MCF 10A (cell line): ENCODE data around the gene ALKBH6. TPM values are rescaled to one million over a fixed set of nuclear protein-coding genes. Genes with fewer than 3 reads are reported as not detected.

Source experiments
- BruUV-seq: library from RNA; stranded (reverse); fragments of 400-500 nt; replicated peaks from 2 replicates; lab custom pipeline; 2021; lab: Mats Ljungman, UMichigan
- CTCF ChIA-PET: fragments of 300-600 bp; sonication (Branson Sonifier 250); formaldehyde crosslinking; extraction: SDS; loops from one replicate; lab custom pipeline; 2021; ENCODE audit warnings: antibody characterized with exemption, inconsistent platforms; lab: Yijun Ruan, JAX
- POLR2A ChIA-PET: fragments of 300-600, 350-650 bp; sonication (Branson Sonifier 250); formaldehyde crosslinking; extraction: SDS; loops from one replicate; lab custom pipeline; 2020; ENCODE audit warnings: antibody characterized with exemption, inconsistent platforms; lab: Yijun Ruan, JAX
- DNase-seq: peaks from one replicate; pipeline ENCODE4 v3.0.0-alpha.2; 2018; ENCODE audit not compliant: unreplicated experiment
- H3K27ac Mint-ChIP-seq: one replicate; pipeline ENCODE4 v1.8.0; 2022; ENCODE audit warnings: mild to moderate bottlenecking, low read depth, mixed read lengths; ENCODE audit not compliant: unreplicated experiment
- H3K27me3 Mint-ChIP-seq: one replicate; pipeline ENCODE4 v1.8.0; 2022; ENCODE audit warnings: mixed read lengths; ENCODE audit not compliant: insufficient read depth, unreplicated experiment
- H3K36me3 Mint-ChIP-seq: one replicate; pipeline ENCODE4 v1.8.0; 2022; ENCODE audit warnings: mild to moderate bottlenecking, moderate library complexity, mixed read lengths; ENCODE audit not compliant: insufficient read depth, unreplicated experiment
- H3K4me1 Mint-ChIP-seq: one replicate; pipeline ENCODE4 v1.8.0; 2022; ENCODE audit warnings: mixed read lengths; ENCODE audit not compliant: insufficient read depth, unreplicated experiment
- H3K4me3 Mint-ChIP-seq: one replicate; pipeline ENCODE4 v1.8.0; 2022; ENCODE audit warnings: mild to moderate bottlenecking, moderate library complexity, mixed read lengths; ENCODE audit not compliant: unreplicated experiment
- H3K9me3 Mint-ChIP-seq: one replicate; pipeline ENCODE4 v1.8.0; 2022; ENCODE audit warnings: mixed read lengths; ENCODE audit not compliant: unreplicated experiment
- CTCF ChIP-seq: fragments of 200-600 bp; IDR thresholded peaks from one replicate; pipeline ENCODE4 v1.8.0; 2022; ENCODE audit warnings: antibody characterized with exemption, mild to moderate bottlenecking; ENCODE audit not compliant: unreplicated experiment
- intact Hi-C: fragments of 100-400 bp; cut with micrococcal nuclease; formaldehyde crosslinking; loops from 2 replicates; pipeline ENCODE4 v1.14.1; 2022
- total RNA-seq: library from RNA; stranded (reverse); gene quantifications from 2 replicates; pipeline ENCODE4 v1.2.3, GENCODE V29; 2022

ALKBH6 gene
- total RNA-seq, 1 experiment from 2014 or later = 16.5 TPM

DNA sequence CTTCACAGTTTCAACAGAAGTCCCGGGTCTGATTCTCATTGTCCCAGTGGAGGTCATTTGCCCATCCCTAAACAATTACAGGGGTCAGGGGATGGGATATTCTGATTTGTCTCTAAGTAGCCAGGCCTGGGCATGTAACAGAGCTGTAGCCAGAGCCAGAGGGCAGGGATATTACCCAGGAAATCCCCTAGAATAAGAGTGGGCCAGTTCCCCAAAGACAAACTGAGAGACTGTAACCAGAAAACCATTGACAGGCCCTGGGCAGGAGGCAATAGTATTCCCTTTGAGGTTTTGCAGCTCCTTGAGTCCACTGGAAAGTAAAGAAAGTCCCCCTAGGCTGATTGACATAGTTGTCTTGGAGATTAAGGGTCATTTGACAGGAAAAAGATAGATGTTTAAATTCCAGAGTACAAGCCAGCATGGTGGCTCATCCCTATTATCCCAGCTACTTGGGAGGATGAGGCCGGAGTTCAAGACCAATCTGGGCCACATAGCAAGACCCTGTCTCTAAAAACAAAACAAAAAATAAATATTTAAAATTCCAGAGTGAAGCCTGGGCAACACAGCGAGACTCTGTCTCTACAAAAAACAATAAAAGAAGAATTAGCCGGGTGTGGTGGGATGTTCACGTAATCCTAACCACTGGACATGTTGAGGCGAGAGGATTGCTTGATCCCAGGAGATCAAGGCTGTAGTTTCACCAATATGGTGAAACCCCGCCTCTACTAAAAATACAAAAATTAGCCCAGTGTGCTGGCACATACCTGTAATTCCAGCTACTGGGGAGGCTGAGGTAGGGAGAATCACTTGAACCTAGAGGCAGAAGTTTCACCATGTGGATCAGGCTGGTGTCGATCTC, 20.9 kb downstream of the ALKBH6 start:
- H3K4me1 Mint-ChIP-seq = peaks cover 14% of the 10 kb centered on the region
- ChIA-PET CTCF (interaction anchor here (0.6 kb wide), 1 partner anchor 341 kb away, joined by 5 read pairs; no protein-coding TSS in a partner anchor), POLR2A (interaction anchor here (0.7 kb wide), 1 partner anchor 506 kb away, joined by 3 read pairs; no protein-coding TSS in a partner anchor)
- intact Hi-C loops = no loop called here
- peaks cover 20% of the 10 kb centered on the region for H3K36me3 Mint-ChIP-seq
- H3K27ac Mint-ChIP-seq = no peak overlapping the region
- TF ChIP-seq CTCF = no peak
- peaks cover 7% of the 10 kb centered on the region for H3K9me3 Mint-ChIP-seq
- peak overlapping the region; percentile 28 for H3K4me3 Mint-ChIP-seq
- no TSS peak for BruUV-seq
- no peak for DNase-seq
- H3K27me3 Mint-ChIP-seq = no peaks in the 10 kb centered on the region

DNA sequence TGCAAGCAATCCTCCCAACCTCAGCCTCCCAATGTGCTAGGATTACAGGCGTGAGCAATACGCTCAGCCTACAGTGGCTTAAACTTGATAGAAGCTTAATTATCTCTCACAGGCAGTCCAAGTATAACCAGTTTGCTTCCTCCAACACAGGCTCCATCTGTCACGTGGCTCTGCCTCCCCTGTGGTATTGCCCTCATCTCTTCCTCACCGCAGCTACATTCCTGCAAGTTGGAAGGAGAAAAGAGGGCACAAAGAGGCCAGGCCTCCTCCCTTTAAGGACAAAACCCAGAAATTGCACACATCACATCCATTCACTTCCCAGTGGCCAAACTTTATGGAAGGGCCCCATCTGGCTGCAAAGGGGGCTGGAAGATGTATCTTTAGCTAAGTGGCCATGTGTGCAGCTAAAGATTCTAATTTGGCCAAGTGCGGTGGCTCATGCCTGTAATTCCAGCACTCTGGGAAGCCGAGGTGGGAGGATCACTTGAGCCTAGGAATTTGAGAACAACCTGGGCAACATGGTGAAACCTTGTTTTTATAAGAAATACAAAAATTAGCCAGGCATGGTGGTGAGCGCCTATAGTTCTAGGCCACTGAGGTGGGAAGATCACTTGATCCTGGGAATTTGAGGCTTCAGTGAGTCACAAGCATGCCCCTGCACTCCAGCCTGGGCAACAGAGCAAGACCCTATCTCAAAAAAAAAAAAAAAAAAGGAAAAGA, 22.1 kb downstream of the ALKBH6 start:
- DNase-seq = no peak
- CTCF ChIA-PET = interaction anchor here (0.6 to 0.7 kb wide), 3 partner anchors 178 to 486 kb away, joined by 3 read pairs; no protein-coding TSS in a partner anchor

GRCh38 chr19:35990771-35991730, 23.0 kb downstream of the ALKBH6 start:
- H3K36me3 Mint-ChIP-seq = peaks cover 12% of the 10 kb centered on the region
- no peak overlapping the region for H3K27ac Mint-ChIP-seq
- no peak for TF ChIP-seq CTCF
- ChIA-PET POLR2A (no interaction called here), CTCF (interaction anchor here (0.6 kb wide), 1 partner anchor 206 kb away, joined by 3 read pairs; no protein-coding TSS in a partner anchor)
- peaks cover 7% of the 10 kb centered on the region for H3K4me1 Mint-ChIP-seq
- no peak overlapping the region for H3K4me3 Mint-ChIP-seq
- DNase-seq = no peak
- no TSS peak for BruUV-seq
- H3K27me3 Mint-ChIP-seq = peaks cover 13% of the 10 kb centered on the region
- intact Hi-C loops = no loop called here
- H3K9me3 Mint-ChIP-seq = peaks cover 7% of the 10 kb centered on the region

More for the DNA sequence above, 22.1 kb downstream of the ALKBH6 start:
- H3K36me3 Mint-ChIP-seq = peaks cover 12% of the 10 kb centered on the region
- H3K27me3 Mint-ChIP-seq = peaks cover 5% of the 10 kb centered on the region
- peaks cover 7% of the 10 kb centered on the region for H3K9me3 Mint-ChIP-seq
- peaks cover 14% of the 10 kb centered on the region for H3K4me1 Mint-ChIP-seq
- no TSS peak for BruUV-seq
- TF ChIP-seq CTCF = no peak
- intact Hi-C loops = no loop called here
- no peak overlapping the region for H3K4me3 Mint-ChIP-seq
- POLR2A ChIA-PET = no interaction called here
- no peak overlapping the region for H3K27ac Mint-ChIP-seq
